IMR-90 (cell line): Measurements from ENCODE around the gene FAM110D. TPM values are rescaled to one million over a fixed set of nuclear protein-coding genes. Genes with fewer than 3 reads are reported as not detected.

ENCODE experiments used
- ATAC-seq: fragments of 200-7000 bp; cut with Tn5 transposase; 2 replicates; pipeline ENCODE4 v1.9.1; 2020; ENCODE audit warnings: low read depth, mild to moderate bottlenecking, moderate library complexity
- BruUV-seq: library from RNA; stranded (reverse); fragments of 400-500 nt; replicated peaks from 2 replicates; lab custom pipeline; 2021; lab: Mats Ljungman, UMichigan
- CTCF ChIA-PET: fragments of 300-600 bp; formaldehyde crosslinking; extraction: SDS; loops from one replicate; lab custom pipeline; 2021; ENCODE audit warnings: antibody characterized with exemption; lab: Yijun Ruan, JAX
- POLR2A ChIA-PET: fragments of 300-600 bp; sonication (Branson Sonifier 250); formaldehyde crosslinking; loops from one replicate; lab custom pipeline; 2022; ENCODE audit warnings: antibody characterized with exemption; ENCODE audit not compliant: unreplicated experiment; lab: Charles Lee
- DNase-seq: peaks from one replicate; pipeline ENCODE4 v3.0.0; 2013
- H2AFZ ChIP-seq: replicated peaks from 2 replicates; pipeline ENCODE3; 2013; ENCODE audit warnings: low read length, mild to moderate bottlenecking; ENCODE audit not compliant: poor library complexity
- H2AK5ac ChIP-seq: 2 replicates; pipeline ENCODE4 v1.6.1; 2013; ENCODE audit warnings: low read depth, low read length, inconsistent platforms
- H2AK9ac ChIP-seq: replicated peaks from 2 replicates; pipeline ENCODE3; 2013; ENCODE audit warnings: mild to moderate bottlenecking, low read depth, low read length, moderate library complexity; ENCODE audit not compliant: poor library complexity
- H2BK120ac ChIP-seq: 2 replicates; pipeline ENCODE4 v1.6.1; 2013; ENCODE audit warnings: low read depth, low read length, inconsistent platforms
- H2BK15ac ChIP-seq: 3 replicates; pipeline ENCODE4 v1.6.1; 2013; ENCODE audit warnings: low read depth, low read length, inconsistent platforms
- H2BK20ac ChIP-seq: 2 replicates; pipeline ENCODE4 v1.6.1; 2013; ENCODE audit warnings: low read depth, mild to moderate bottlenecking, inconsistent platforms, low read length, moderate library complexity
- H2BK5ac ChIP-seq: 2 replicates; pipeline ENCODE4 v1.6.1; 2013; ENCODE audit warnings: mild to moderate bottlenecking, low read depth, low read length, inconsistent platforms; ENCODE audit not compliant: poor library complexity, severe bottlenecking
- H3K14ac ChIP-seq: replicated peaks from 2 replicates; pipeline ENCODE4 v1.6.1; 2013; ENCODE audit warnings: low read depth, low read length, inconsistent platforms
- H3K18ac ChIP-seq: 2 replicates; pipeline ENCODE4 v1.6.1; 2013; ENCODE audit warnings: low read depth, low read length, control low read depth
- H3K23ac ChIP-seq: 2 replicates; pipeline ENCODE4 v1.6.1; 2013; ENCODE audit warnings: low read depth, low read length, inconsistent platforms
- H3K27ac ChIP-seq: 2 replicates; pipeline ENCODE4 v1.5.1; 2013; ENCODE audit warnings: mild to moderate bottlenecking, control low read depth, low read length; ENCODE audit not compliant: insufficient read depth
- H3K27me3 ChIP-seq: 2 replicates; pipeline ENCODE4 v1.6.1; 2013; ENCODE audit warnings: low read length; ENCODE audit not compliant: control insufficient read depth, insufficient read depth
- H3K36me3 ChIP-seq: 2 replicates; pipeline ENCODE4 v1.6.1; 2013; ENCODE audit warnings: low read length, mixed read lengths; ENCODE audit not compliant: control insufficient read depth, insufficient read depth
- H3K4ac ChIP-seq: 2 replicates; pipeline ENCODE4 v1.6.1; 2013; ENCODE audit warnings: low read depth, low read length, inconsistent platforms
- H3K4me1 ChIP-seq: 2 replicates; pipeline ENCODE4 v1.6.1; 2013; ENCODE audit warnings: low read length, mixed read lengths; ENCODE audit not compliant: control insufficient read depth, insufficient read depth
- H3K4me2 ChIP-seq: 2 replicates; pipeline ENCODE4 v1.6.1; 2013; ENCODE audit warnings: low read depth, mild to moderate bottlenecking, control low read depth, low read length, moderate library complexity
- H3K4me3 ChIP-seq: 2 replicates; pipeline ENCODE4 v1.5.1; 2013; ENCODE audit warnings: low read depth, mild to moderate bottlenecking, control low read depth, low read length, moderate library complexity; ENCODE audit not compliant: insufficient read depth
- H3K56ac ChIP-seq: 2 replicates; pipeline ENCODE4 v1.6.1; 2013; ENCODE audit warnings: low read length, inconsistent platforms; ENCODE audit not compliant: insufficient read depth; ENCODE audit errors: extremely low read depth
- H3K79me1 ChIP-seq, 2 experiments: 2 replicates each; pipeline ENCODE4 v1.6.1; 2013; ENCODE audit warnings: low read length in 2 of 2, inconsistent platforms in 1 of 2, low read depth in 1 of 2
- H3K9ac ChIP-seq: 2 replicates; pipeline ENCODE4 v1.6.1; 2013; ENCODE audit warnings: low read depth, low read length, control low read depth
- H3K9me1 ChIP-seq: 2 replicates; pipeline ENCODE4 v1.6.1; 2013; ENCODE audit warnings: low read length, inconsistent platforms; ENCODE audit not compliant: insufficient read depth
- H3K9me3 ChIP-seq: 2 replicates; pipeline ENCODE4 v1.6.1; 2013; ENCODE audit warnings: low read length; ENCODE audit not compliant: control insufficient read depth, insufficient read depth
- H4K20me1 ChIP-seq: 2 replicates; pipeline ENCODE4 v1.6.1; 2013; ENCODE audit warnings: low read length, inconsistent platforms; ENCODE audit not compliant: insufficient read depth
- H4K5ac ChIP-seq: 2 replicates; pipeline ENCODE4 v1.6.1; 2013; ENCODE audit warnings: mild to moderate bottlenecking, low read depth, low read length, control low read depth
- H4K8ac ChIP-seq, 2 experiments: 2 replicates each; pipeline ENCODE4 v1.6.1; 2013; ENCODE audit warnings: low read depth in 2 of 2, low read length in 2 of 2, control low read depth in 1 of 2, inconsistent platforms in 1 of 2
- H4K91ac ChIP-seq: 2 replicates; pipeline ENCODE4 v1.6.1; 2013; ENCODE audit warnings: low read depth, low read length, inconsistent platforms; ENCODE audit not compliant: insufficient read depth
- BHLHE40 ChIP-seq: fragments of 150-350 bp; IDR thresholded peaks from 2 replicates; pipeline ENCODE4 v1.6.1; 2016; ENCODE audit warnings: mild to moderate bottlenecking, low read depth, low read length
- CEBPB ChIP-seq: IDR thresholded peaks from 2 replicates; pipeline ENCODE4 v1.6.1; 2012; ENCODE audit warnings: low read depth, low read length, improper control_type of control experiment
- CHD1 ChIP-seq: IDR thresholded peaks from 2 replicates; pipeline ENCODE4 v1.6.1; 2012; ENCODE audit warnings: low read depth, low read length, improper control_type of control experiment
- ELK1 ChIP-seq: fragments of 150-350 bp; IDR thresholded peaks from 2 replicates; pipeline ENCODE4 v1.6.1; 2016; ENCODE audit warnings: low read depth, mild to moderate bottlenecking, low read length, moderate library complexity, borderline replicate concordance
- FOS ChIP-seq: fragments of 150-350 bp; IDR thresholded peaks from 2 replicates; pipeline ENCODE4 v1.6.1; 2016; ENCODE audit warnings: low read depth, low read length
- MAZ ChIP-seq: IDR thresholded peaks from 2 replicates; pipeline ENCODE4 v1.6.1; 2012; ENCODE audit warnings: low read depth, mild to moderate bottlenecking, low read length, improper control_type of control experiment, moderate library complexity, borderline replicate concordance
- MXI1 ChIP-seq: IDR thresholded peaks from 2 replicates; pipeline ENCODE4 v1.6.1; 2012; ENCODE audit warnings: low read depth, mild to moderate bottlenecking, low read length, moderate library complexity, borderline replicate concordance
- NFE2L2 ChIP-seq: fragments of 150-350 bp; IDR thresholded peaks from 2 replicates; pipeline ENCODE4 v1.6.1; 2016; ENCODE audit warnings: low read depth, mild to moderate bottlenecking, low read length
- POLR2A ChIP-seq: IDR thresholded peaks from 2 replicates; pipeline ENCODE4 v1.6.1; 2012; ENCODE audit warnings: mild to moderate bottlenecking, low read depth, low read length
- RAD21 ChIP-seq: IDR thresholded peaks from 2 replicates; pipeline ENCODE4 v1.6.1; 2012; ENCODE audit warnings: low read length, improper control_type of control experiment
- RCOR1 ChIP-seq: IDR thresholded peaks from 2 replicates; pipeline ENCODE4 v1.6.1; 2012; ENCODE audit warnings: mild to moderate bottlenecking, low read length, improper control_type of control experiment; ENCODE audit not compliant: insufficient replicate concordance
- RFX5 ChIP-seq: IDR thresholded peaks from 2 replicates; pipeline ENCODE4 v1.8.0; 2012; ENCODE audit warnings: low read depth, mild to moderate bottlenecking, low read length, moderate library complexity
- SMC3 ChIP-seq: fragments of 150-350 bp; IDR thresholded peaks from 2 replicates; pipeline ENCODE4 v1.6.1; 2016; ENCODE audit warnings: low read depth, mild to moderate bottlenecking, antibody characterized with exemption, low read length, moderate library complexity
- WGBS, 2 experiments: methylation state at CpG; one replicate each; pipeline versions ENCODE4 v1.1.5 to v1.1.7; 2013; ENCODE audit warnings: missing lambda C conversion rate in 2 of 2; ENCODE audit not compliant: insufficient read length in 1 of 2; ENCODE audit errors: extremely low coverage in 2 of 2; 5-methylcytosine and 5-hydroxymethylcytosine counted together
- dilution Hi-C: fragments of 300-500 bp; cut with HindIII; formaldehyde crosslinking; loops from one replicate; pipeline ENCODE4 v1.14.3; 2018; ENCODE audit warnings: low sequenced_read_pairs; ENCODE audit not compliant: unreplicated experiment
- in situ Hi-C: fragments of 300-500 bp; cut with MboI; formaldehyde crosslinking; loops from 3 replicates; pipeline ENCODE4 v1.14.3; 2019; ENCODE audit warnings: low sequenced_read_pairs, inconsistent platforms, mixed read lengths
- intact Hi-C: fragments of 100-400 bp; cut with micrococcal nuclease; formaldehyde crosslinking; loops from 2 replicates; pipeline ENCODE4 v1.10.0; 2022
- polyA plus RNA-seq, 3 experiments: library from polyadenylated mRNA; depleted of rRNA; stranded (reverse); fragments of >200 nt; gene quantifications; 2 replicates each; pipeline ENCODE4 v1.2.3, GENCODE V29; 2012; ENCODE audit warnings: low replicate concordance in 1 of 3
- total RNA-seq: library from RNA; depleted of rRNA; stranded (reverse); fragments of >200 nt; gene quantifications from 2 replicates; pipeline ENCODE4 v1.2.3, GENCODE V29; 2012
- TF ChIP-seq, protein P1 (sequence below): fragments of 150-350 bp; IDR thresholded peaks from 2 replicates; pipeline ENCODE4 v1.6.1; 2017; ENCODE audit warnings: mild to moderate bottlenecking, antibody characterized with exemption, low read length, low read depth
- TF ChIP-seq, protein P2 (sequence below): conservative IDR thresholded peaks from 2 replicates; pipeline ENCODE4 v1.5.1; 2012; ENCODE audit warnings: mild to moderate bottlenecking, low read depth, low read length, improper control_type of control experiment

The FAM110D gene
- total and polyA plus RNA-seq, 2 of the 4 experiments (the other 2 are of a cell fraction), result not detected

GRCh38 chr1:26203642-26204318 lies 44.9 kb downstream of the FAM110D start:
- no peak overlapping the region for H3K14ac ChIP-seq
- CTCF ChIA-PET, result no interaction called here
- ATAC-seq, result no peak

More at GRCh38 chr1:26203642-26204318, 44.9 kb downstream of the FAM110D start:
- no peak for DNase-seq
- no peak overlapping the region for H3K4me2 ChIP-seq
- intact Hi-C loops (no loop called here), in situ Hi-C loops (no loop called here), dilution Hi-C loops (no loop called here)
- no peaks in the 10 kb centered on the region for H3K9me1 ChIP-seq
- no TSS peak for BruUV-seq
- no peak overlapping the region for H3K56ac ChIP-seq
- no peaks in the 10 kb centered on the region for H3K79me1 ChIP-seq
- no peak overlapping the region for H4K5ac ChIP-seq
- no peaks in the 10 kb centered on the region for H3K4me1 ChIP-seq
- no peaks in the 10 kb centered on the region for H3K36me3 ChIP-seq
- H4K20me1 ChIP-seq, result no peaks in the 10 kb centered on the region
- 40% methylated on average over 2 of the region's 9 CpGs; no CpG with 5 or more reads in 1 of the 2 experiments for WGBS, 2 experiments
- H3K27ac ChIP-seq, result no peak overlapping the region
- H2AFZ ChIP-seq, result no peak overlapping the region
- no peak overlapping the region for H2BK5ac ChIP-seq
- no peak overlapping the region for H4K91ac ChIP-seq
- H2BK120ac ChIP-seq, result no peak overlapping the region
- no peak overlapping the region for H3K9ac ChIP-seq
- POLR2A ChIA-PET, result no interaction called here
- H2AK5ac ChIP-seq, result no peak overlapping the region
- no peak overlapping the region for H2BK15ac ChIP-seq
- H4K8ac ChIP-seq, result no peak overlapping the region
- H2AK9ac ChIP-seq, result no peak overlapping the region
- H2BK20ac ChIP-seq, result no peak overlapping the region
- no peak overlapping the region for H3K18ac ChIP-seq
- no peak for TF ChIP-seq MXI1
- TF ChIP-seq, protein P1, sequence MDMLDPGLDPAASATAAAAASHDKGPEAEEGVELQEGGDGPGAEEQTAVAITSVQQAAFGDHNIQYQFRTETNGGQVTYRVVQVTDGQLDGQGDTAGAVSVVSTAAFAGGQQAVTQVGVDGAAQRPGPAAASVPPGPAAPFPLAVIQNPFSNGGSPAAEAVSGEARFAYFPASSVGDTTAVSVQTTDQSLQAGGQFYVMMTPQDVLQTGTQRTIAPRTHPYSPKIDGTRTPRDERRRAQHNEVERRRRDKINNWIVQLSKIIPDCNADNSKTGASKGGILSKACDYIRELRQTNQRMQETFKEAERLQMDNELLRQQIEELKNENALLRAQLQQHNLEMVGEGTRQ, result no peak
- no peak for TF ChIP-seq SMC3
- no peak for TF ChIP-seq POLR2A
- no peak for TF ChIP-seq CEBPB
- TF ChIP-seq FOS, result no peak
- TF ChIP-seq RAD21, result no peak
- TF ChIP-seq RCOR1, result no peak
- TF ChIP-seq NFE2L2, result no peak
- TF ChIP-seq, protein P2, sequence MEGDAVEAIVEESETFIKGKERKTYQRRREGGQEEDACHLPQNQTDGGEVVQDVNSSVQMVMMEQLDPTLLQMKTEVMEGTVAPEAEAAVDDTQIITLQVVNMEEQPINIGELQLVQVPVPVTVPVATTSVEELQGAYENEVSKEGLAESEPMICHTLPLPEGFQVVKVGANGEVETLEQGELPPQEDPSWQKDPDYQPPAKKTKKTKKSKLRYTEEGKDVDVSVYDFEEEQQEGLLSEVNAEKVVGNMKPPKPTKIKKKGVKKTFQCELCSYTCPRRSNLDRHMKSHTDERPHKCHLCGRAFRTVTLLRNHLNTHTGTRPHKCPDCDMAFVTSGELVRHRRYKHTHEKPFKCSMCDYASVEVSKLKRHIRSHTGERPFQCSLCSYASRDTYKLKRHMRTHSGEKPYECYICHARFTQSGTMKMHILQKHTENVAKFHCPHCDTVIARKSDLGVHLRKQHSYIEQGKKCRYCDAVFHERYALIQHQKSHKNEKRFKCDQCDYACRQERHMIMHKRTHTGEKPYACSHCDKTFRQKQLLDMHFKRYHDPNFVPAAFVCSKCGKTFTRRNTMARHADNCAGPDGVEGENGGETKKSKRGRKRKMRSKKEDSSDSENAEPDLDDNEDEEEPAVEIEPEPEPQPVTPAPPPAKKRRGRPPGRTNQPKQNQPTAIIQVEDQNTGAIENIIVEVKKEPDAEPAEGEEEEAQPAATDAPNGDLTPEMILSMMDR, result no peak
- TF ChIP-seq MAZ, result no peak
- no peak for TF ChIP-seq BHLHE40
- no peak for TF ChIP-seq ELK1
- no peak for TF ChIP-seq CHD1
- TF ChIP-seq RFX5, result no peak
- H3K4me3 ChIP-seq, result no peak overlapping the region
- peaks cover 39% of the 10 kb centered on the region for H3K27me3 ChIP-seq
- H3K9me3 ChIP-seq, result no peaks in the 10 kb centered on the region
- no peak overlapping the region; the same call in 1 of the 2 replicates for H3K23ac ChIP-seq
- H3K4ac ChIP-seq, result no peak overlapping the region
